PFSK-1 (cell line): ENCODE measurements around the gene KDM6A.

Experiments used
- FOXP2 ChIP-seq: optimal IDR thresholded peaks from 2 replicates; pipeline ENCODE3; 2011; ENCODE audit warnings: borderline replicate concordance, control low read depth, inconsistent platforms; ENCODE audit not compliant: insufficient read depth; ENCODE audit errors: extremely low read length, extremely low read depth
- POLR2AphosphoS5 ChIP-seq: IDR thresholded peaks from 2 replicates; pipeline ENCODE4 v1.6.1; 2012; ENCODE audit warnings: low read depth, mild to moderate bottlenecking, control low read depth, low read length, moderate library complexity
- REST ChIP-seq, 2 experiments: IDR thresholded peaks; 2 replicates each; pipeline versions ENCODE4 v1.6.1 to v1.8.0; 2011 to 2012; ENCODE audit warnings: low read depth in 2 of 2, low read length in 2 of 2, control low read depth in 1 of 2, inconsistent platforms in 1 of 2, mild to moderate bottlenecking in 1 of 2, moderate library complexity in 1 of 2; ENCODE audit not compliant: insufficient read depth in 1 of 2
- SIN3A ChIP-seq: IDR thresholded peaks from 2 replicates; pipeline ENCODE4 v1.6.1; 2012; ENCODE audit warnings: mild to moderate bottlenecking, low read length, moderate library complexity, borderline replicate concordance; ENCODE audit not compliant: insufficient read depth
- TAF1 ChIP-seq: IDR thresholded peaks from 2 replicates; pipeline ENCODE4 v1.6.1; 2012; ENCODE audit warnings: low read length, control low read depth, borderline replicate concordance; ENCODE audit not compliant: insufficient read depth

The KDM6A gene

GRCh38 chrX:44948406-44948805 is 75.4 kb downstream of the KDM6A start:
- TF ChIP-seq TAF1 (no peak), FOXP2 (no peak), POLR2AphosphoS5 (no peak), REST (IDR thresholded peaks at IDR 0.05; ENCODE audit: insufficient read depth in 1 of 2, low read depth in 2 of 2, low read length in 2 of 2) (no peak), SIN3A (no peak)

- TF ChIP-seq SIN3A (no peak), REST (IDR thresholded peaks at IDR 0.05; ENCODE audit: insufficient read depth in 1 of 2, low read depth in 2 of 2, low read length in 2 of 2) (no peak), TAF1 (no peak), POLR2AphosphoS5 (no peak), FOXP2 (no peak)
Measured at GRCh38 chrX:44949125-44949524, 76.1 kb downstream of the KDM6A start.

- no peak for TF ChIP-seq TAF1
- TF ChIP-seq POLR2AphosphoS5, result no peak
- TF ChIP-seq REST (IDR thresholded peaks at IDR 0.05; ENCODE audit: insufficient read depth in 1 of 2, low read depth in 2 of 2, low read length in 2 of 2), result no peak
- no peak for TF ChIP-seq FOXP2
- no peak for TF ChIP-seq SIN3A
Measured at GRCh38 chrX:44951572-44952067, 78.6 kb downstream of the KDM6A start.

GRCh38 chrX:44952329-44953027 is 79.5 kb downstream of the KDM6A start:
- TF ChIP-seq POLR2AphosphoS5 (no peak), TAF1 (no peak), REST (IDR thresholded peaks at IDR 0.05; ENCODE audit: insufficient read depth in 1 of 2, low read depth in 2 of 2, low read length in 2 of 2) (no peak), FOXP2 (no peak), SIN3A (no peak)
